Mesothelial cell of epicardium (in vitro differentiated cells): ENCODE measurements around the gene SVOP. TPM values are rescaled to one million over a fixed set of nuclear protein-coding genes. Genes with fewer than 3 reads are reported as not detected.
"Not testable (repeated sequence)": the region's sequence is repeated elsewhere in the genome, so short reads cannot be mapped to it uniquely, and the experiment has no call there.

Experiments used
- DNase-seq, 2 experiments: peaks; one replicate each; pipeline ENCODE4 v3.0.0; 2021; ENCODE audit warnings: low spot score in 2 of 2; ENCODE audit not compliant: unreplicated experiment in 2 of 2
- H3K27ac Mint-ChIP-seq: 2 replicates; pipeline ENCODE4 v1.8.0; 2021; ENCODE audit warnings: mixed read lengths
- H3K27me3 Mint-ChIP-seq: 2 replicates; pipeline ENCODE4 v1.8.0; 2021; ENCODE audit warnings: low read depth, mixed read lengths
- H3K36me3 Mint-ChIP-seq: 2 replicates; pipeline ENCODE4 v1.8.0; 2021; ENCODE audit warnings: mixed read lengths
- H3K4me1 Mint-ChIP-seq: 2 replicates; pipeline ENCODE4 v1.8.0; 2021; ENCODE audit warnings: mixed read lengths
- H3K4me3 Mint-ChIP-seq: 2 replicates; pipeline ENCODE4 v1.8.0; 2021; ENCODE audit warnings: mild to moderate bottlenecking, moderate library complexity, mixed read lengths
- H3K9me3 Mint-ChIP-seq: 2 replicates; pipeline ENCODE4 v1.8.0; 2021; ENCODE audit warnings: mixed read lengths
- total RNA-seq: library from RNA; stranded (reverse); gene quantifications from 3 replicates; pipeline ENCODE4 v1.2.1, GENCODE V29; 2021
- TF ChIP-seq, protein P1 (sequence below): fragments of 200-600 bp; sonication (generic); IDR thresholded peaks from one replicate; pipeline ENCODE4 v1.5.0; 2021; ENCODE audit warnings: antibody characterized with exemption; ENCODE audit not compliant: unreplicated experiment

SVOP gene
- total RNA-seq, 1 donor from 2014 or later = not detected

DNA sequence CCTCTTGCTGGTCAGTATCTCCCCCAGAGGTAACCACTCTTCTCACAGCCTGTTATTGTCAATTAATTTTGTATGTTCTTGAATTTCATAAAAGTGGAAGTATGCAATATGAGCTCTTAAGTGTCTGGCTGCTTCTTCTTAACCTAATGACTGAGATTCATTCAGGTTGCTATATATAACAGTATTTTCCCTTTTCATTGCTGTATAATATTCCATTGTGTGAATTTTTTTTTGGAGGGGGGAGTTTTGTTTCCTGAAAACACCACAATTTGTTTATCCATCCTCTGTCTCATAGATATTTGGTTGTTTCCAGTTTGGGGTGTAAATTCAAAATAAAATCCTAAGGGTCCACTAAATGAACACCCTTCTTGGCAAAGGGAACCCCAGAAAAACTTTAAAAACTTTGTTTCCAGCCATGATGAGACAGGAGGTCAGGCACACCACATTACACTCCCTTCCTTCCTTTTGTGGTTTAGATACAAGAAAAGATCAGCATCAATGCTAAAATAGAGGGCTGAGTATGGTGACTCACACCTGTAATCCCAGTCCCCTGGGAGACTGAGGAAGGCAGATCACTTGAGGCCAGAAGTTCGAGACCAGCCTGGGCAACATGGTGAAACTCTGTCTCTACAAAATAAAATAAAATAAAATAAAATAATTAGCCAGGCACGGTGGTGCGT, 145.0 kb downstream of the SVOP start:
- TF ChIP-seq, protein P1, sequence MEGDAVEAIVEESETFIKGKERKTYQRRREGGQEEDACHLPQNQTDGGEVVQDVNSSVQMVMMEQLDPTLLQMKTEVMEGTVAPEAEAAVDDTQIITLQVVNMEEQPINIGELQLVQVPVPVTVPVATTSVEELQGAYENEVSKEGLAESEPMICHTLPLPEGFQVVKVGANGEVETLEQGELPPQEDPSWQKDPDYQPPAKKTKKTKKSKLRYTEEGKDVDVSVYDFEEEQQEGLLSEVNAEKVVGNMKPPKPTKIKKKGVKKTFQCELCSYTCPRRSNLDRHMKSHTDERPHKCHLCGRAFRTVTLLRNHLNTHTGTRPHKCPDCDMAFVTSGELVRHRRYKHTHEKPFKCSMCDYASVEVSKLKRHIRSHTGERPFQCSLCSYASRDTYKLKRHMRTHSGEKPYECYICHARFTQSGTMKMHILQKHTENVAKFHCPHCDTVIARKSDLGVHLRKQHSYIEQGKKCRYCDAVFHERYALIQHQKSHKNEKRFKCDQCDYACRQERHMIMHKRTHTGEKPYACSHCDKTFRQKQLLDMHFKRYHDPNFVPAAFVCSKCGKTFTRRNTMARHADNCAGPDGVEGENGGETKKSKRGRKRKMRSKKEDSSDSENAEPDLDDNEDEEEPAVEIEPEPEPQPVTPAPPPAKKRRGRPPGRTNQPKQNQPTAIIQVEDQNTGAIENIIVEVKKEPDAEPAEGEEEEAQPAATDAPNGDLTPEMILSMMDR = no peak
- Mint-ChIP-seq H3K4me1 (no peaks in the 10 kb centered on the region), H3K27ac (no peak overlapping the region), H3K9me3 (no peaks in the 10 kb centered on the region), H3K27me3 (no peaks in the 10 kb centered on the region), H3K36me3 (no peaks in the 10 kb centered on the region), H3K4me3 (no peak overlapping the region)
- no peak for DNase-seq

DNA sequence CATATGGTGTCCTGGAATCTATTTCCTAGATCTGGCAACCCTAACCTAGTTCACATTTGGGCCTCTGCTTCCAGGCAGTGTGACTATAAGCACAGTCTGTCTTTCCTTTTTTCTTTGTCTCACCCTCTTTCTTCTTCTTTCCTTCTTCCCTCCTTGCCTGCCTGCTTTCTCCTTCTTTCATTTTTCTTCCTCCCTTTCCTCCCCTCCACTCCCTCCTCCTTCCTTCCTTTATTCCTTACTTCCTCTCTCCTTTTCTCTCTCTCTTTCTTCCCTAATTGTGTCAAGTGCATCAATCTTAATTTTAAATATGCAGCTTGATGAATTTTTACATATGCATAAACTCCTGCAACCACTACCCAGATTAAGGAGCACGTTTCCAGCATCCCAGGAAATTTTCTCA, 145.6 kb downstream of the SVOP start:
- H3K27ac Mint-ChIP-seq = no peak overlapping the region
- H3K27me3 Mint-ChIP-seq = no peaks in the 10 kb centered on the region
- no peaks in the 10 kb centered on the region for H3K9me3 Mint-ChIP-seq
- H3K4me3 Mint-ChIP-seq = no peak overlapping the region
- TF ChIP-seq, protein P1 = no peak
- H3K4me1 Mint-ChIP-seq = no peaks in the 10 kb centered on the region
- no peak for DNase-seq
- H3K36me3 Mint-ChIP-seq = no peaks in the 10 kb centered on the region

DNA sequence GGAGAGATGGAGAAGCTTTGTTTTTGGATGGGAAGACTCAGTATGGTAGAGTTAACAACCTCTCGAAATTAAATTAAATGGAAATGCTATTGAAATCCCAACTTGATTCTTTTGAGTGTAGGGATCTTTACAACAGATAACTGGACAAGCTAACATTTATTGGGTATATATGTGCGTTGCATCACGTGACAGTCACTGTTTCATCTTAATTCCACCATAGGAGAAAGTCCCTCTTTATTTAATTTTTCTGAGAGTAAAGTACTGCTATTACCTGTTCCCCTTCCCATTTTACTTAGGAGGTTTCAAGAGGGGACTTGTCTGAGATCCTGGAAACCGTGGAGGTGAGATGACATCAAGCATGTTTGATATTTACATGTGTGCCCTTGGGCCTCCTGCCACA, 152.1 kb downstream of the SVOP start:
- no peaks in the 10 kb centered on the region for H3K27me3 Mint-ChIP-seq
- no peak for DNase-seq
- no peak overlapping the region for H3K4me3 Mint-ChIP-seq
- no peaks in the 10 kb centered on the region for H3K36me3 Mint-ChIP-seq
- no peak overlapping the region for H3K27ac Mint-ChIP-seq
- peaks cover 4% of the 10 kb centered on the region for H3K9me3 Mint-ChIP-seq
- TF ChIP-seq, protein P1 = no peak
- H3K4me1 Mint-ChIP-seq = no peaks in the 10 kb centered on the region

DNA sequence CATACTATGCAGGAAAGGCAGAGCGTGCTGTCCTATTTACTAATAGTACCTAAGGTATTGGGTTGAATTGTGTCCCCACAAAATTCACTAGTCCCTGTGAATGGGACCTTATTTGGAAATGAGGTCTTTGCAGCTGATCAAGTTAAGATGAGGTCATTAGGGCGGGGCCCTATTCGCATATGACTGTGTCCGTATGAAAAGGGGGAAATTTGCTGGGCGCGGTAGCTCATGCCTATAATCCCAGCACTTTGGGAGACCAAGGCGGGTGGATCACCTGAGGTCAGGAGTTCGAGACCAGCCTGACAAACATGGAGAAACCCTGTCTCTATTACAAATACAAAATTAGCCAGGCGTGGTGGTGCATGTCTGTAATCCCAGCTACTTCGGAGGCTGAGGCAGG, 154.8 kb downstream of the SVOP start:
- H3K27ac Mint-ChIP-seq, H3K4me3 Mint-ChIP-seq, H3K36me3 Mint-ChIP-seq, DNase-seq, H3K9me3 Mint-ChIP-seq, H3K4me1 Mint-ChIP-seq, H3K27me3 Mint-ChIP-seq: not testable (repeated sequence)

DNA sequence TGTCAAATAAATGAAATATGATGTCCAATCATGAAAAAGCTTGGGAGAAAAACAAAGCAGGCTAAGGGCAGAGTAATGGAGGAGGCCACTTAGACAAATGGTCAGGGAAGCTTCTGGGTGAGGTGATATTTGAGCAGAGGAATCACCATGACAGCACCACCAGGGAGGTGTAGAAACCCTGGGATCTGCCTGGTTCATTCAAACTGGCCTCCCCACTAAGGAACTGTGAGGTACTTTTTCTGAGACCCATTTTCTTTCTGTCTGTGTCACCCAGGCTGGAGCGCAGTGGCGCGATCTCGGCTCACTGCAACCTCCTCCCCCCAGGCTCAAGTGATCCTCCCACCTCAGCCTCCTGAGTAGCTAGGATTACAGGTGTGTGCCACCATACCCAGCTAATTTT, 155.7 kb downstream of the SVOP start:
- Mint-ChIP-seq H3K27ac (no peak overlapping the region), H3K4me1 (no peaks in the 10 kb centered on the region), H3K4me3 (no peak overlapping the region), H3K9me3 (peaks cover 8% of the 10 kb centered on the region), H3K36me3 (no peaks in the 10 kb centered on the region), H3K27me3 (no peaks in the 10 kb centered on the region)
- DNase-seq = no peak
- TF ChIP-seq, protein P1 = no peak

DNA sequence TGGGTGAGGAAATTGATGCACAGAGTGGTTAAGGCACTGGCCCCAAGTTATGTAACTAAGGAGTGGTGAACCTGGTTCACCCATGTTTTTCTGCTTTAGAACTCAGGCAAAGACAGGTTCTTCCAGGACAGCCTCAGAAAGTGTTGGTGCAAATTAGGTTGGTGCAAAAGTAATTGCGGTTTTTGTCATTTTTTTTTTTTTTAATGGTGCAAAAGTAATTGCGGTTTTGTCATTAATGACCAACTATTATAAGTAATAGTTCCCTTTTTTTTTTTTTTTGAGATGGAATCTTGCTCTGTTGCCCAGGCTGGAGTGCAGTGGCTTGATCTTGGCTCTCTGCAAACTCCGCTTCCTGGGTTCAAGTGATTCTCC, 158.3 kb downstream of the SVOP start:
- H3K4me1 Mint-ChIP-seq = peaks cover 14% of the 10 kb centered on the region
- DNase-seq = no peak
- no peak overlapping the region for H3K4me3 Mint-ChIP-seq
- H3K9me3 Mint-ChIP-seq = peaks cover 4% of the 10 kb centered on the region
- no peak overlapping the region for H3K27ac Mint-ChIP-seq
- peaks cover 2% of the 10 kb centered on the region for H3K27me3 Mint-ChIP-seq
- H3K36me3 Mint-ChIP-seq = no peaks in the 10 kb centered on the region
- TF ChIP-seq, protein P1 = no peak
